T-helper 9 cell (primary cell): ENCODE measurements around the gene NINJ1.

Experiments
- DNase-seq: peaks from one replicate; pipeline ENCODE4 v3.0.0-alpha.2; 2020

NINJ1 gene

DNA sequence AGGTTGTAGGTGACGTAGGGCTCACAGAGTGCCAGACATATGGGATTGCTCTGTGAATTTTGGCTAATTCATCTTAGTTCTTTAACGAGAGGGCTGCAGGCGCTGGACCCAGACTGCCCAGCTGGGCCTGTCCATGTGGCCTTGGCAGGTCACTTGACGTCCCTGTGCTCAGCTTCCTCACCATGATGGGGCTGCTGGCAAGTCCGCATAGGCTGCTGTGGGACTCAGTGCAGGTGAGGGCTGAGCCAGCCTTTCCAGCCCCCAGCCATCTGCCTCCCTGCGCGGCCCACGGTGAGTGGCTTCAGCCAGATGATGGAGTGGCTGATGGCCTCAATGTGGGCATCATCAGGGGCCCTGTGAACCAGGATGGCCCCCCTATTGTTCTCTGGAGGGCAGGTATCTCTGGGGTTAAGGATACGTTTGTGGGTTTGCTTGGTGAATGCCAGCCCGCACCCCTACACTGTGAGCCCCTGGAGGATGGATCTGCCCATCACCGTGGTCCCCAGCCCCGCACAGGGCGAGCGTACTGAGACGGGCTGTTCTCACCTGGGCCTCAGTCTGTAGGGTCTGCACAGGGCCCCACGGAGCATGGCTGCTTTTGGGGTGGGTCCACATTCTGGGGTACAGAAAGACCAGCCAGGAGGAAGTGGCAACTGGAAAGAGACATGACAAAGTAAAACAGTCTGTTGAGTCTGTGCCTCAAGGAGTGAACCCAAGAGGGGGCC, 34.3 kb downstream of the NINJ1 start:
- no peak for DNase-seq

DNA sequence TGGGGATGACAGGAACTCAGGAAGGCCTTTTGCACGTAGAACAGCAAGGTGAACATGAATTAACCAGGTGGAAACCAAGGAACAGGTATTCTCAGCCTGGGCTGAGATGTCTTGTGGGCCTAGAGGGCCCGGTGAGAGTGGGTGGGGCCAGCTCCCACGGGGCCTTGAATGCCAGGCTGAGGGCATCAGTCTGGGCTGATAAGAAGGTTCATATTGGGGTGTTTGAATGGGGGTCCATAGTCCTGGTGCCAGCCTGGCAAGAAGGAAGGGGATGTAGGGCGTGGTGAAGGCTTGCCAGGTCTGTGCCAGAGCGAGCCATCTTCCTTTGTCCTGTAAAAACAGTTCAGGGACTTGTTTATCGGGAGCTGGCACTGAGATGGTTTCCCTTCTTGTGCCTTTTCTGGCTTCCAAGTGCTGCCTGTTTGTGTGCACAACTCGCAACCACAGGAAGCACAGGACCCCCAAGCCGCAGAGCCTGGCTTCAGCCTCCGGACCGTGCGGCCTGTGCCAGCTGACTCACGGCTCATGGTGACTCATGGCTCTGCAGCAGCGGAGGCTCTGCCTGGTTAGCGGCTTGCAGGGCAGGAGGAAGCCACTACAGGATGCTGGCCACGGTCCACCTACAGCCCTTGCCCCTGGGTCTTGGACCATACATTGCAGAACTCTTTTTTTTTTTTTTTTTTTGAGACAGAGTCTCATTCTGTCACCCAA, 35.7 kb downstream of the NINJ1 start:
- peak; percentile 38 for DNase-seq

DNA sequence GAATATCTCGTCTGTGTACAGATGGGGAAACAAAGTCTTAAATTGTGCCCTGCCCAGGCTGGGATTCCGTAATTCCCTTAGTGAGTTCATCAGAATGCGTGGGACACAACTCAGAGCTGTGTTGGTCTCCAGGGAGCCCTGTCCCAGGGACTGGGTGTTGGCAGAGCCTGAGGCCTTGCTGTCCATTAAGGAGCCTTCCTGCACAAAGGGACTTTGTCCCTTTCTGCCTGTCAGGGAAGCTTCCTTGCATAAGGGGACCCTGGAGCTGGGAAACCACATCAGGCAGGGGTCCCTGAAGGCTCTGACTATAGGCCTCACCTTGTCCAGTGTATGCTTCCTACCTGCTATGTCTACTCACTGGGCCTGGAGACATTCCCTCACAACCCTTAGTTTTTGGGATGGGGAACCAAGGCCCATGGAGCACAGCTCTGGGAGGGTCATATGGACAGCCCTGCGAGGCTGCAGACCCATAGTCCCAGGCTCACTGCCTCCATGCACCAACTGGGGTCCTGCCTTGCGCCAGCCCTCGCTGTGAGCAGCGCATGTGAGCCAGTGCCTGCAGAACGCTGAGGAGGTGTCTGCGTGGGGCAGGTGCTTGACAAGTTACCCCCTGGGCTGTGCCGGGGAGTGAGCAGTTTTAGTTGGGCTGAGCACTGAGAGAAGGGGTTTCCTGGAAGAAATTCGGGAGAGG, 36.4 kb downstream of the NINJ1 start:
- no peak for DNase-seq

DNA sequence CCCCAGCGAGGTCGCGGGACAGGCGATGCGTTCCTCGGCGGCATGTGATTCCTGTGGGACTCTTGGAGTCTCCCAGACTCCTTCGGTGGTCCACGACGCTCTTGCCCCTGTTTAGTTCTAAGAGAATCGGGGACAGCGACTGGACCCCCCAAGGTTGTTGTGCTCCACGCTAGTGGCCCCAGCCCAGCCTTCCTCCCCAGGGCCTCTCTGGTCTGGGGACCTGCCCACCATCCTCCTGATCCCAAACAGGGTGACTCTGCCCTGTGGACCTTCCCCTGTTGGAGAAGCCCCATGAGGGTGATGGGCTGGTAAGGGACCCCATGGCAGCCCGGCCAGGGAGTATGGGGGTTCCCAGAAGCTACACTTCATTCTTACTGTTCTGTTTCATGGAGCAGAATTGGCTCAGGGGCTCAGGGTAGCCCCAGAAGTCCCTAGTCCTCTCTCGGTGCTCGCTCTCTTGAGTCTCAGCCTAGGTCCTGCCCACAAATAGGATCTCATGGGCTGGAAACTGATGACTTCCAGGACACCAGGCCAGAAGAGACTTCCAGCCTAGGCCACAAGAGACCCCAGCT, 37.2 kb downstream of the NINJ1 start:
- no peak for DNase-seq

DNA sequence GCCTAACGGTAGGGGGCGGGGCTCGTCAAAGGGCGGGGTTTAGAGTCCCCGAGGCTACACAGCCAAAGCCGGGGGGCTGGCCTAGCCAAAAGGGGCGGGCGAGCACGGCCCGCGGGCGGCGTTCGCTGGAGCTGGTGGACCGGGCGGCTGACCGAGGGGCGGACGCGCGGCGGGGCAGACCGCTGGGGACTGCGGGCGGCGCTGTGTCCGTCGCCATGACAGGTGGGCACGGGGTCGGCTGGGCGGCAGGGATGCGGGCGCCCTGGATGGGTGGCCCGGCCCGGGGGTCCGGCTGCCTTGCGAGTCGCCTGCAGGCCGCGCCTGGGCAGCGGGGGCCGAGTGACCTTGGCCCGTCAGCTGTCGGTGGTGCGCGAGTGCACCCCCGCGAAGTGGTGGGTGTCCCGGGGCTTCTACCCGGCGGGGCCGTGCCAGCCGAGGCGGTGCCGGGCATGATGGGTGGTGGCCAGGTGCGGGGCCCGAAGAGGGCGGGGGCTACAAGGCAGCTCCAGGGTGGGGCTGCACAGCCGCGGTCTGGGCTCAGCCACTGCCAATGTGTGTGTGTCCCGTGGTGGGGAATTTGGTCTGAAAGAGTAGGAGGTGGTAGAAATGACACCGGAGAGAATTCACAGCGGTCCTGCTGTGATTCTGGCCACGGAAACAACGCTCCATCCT, 37.8 kb downstream of the NINJ1 start, which contains the start of gene CARD19:
Gene CARD19, plus strand, starts transcription at position 87 of the 672 bp plus-strand sequence. Its CDS starts 129 bp downstream, at position 216.
- peak; percentile 51 for DNase-seq

DNA sequence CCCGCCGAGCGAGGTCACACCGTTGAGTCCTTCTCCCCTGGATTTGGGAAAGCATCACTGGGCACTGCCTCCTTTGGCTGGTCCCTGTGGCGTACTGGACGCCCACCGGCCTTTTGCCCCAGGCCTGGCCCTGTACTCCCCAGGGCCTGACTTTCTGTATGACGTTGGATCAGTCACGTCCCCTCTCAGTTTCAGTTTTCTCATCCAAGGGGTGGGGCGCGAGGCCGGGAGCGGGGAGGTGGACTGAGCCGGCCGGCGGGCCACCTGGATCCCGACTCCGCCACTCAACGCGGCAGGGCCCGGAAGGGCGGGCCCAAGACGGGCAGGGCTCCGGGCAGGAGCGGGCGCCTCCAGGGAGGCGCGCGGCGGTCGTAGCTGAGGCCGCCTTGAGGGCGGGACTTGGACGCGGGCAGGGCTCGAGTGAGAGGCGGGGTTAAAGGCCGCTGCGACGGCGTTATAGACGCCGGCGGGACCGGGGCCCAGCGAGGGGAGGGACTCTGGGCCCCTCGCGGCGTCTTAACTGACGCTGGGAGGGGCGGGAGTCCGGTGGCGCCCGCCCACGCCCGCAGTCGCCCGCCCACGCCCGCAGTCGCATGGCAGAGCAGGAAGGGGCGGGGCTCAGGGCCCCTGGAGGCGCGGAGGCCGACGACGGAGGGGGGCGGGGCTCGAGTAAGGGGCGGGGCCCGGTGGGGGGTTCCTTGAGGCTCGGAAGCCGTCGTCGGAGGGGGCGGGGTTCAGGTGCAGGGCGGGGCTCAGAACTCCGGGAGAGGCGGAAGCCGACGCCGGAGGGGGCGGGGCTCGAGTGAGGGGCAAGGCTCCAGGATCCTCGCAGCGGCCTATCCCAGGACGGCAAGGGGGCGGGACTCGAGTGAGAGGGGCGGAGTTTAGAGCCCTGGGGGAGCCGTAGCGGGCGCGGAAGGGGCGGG, 38.6 kb downstream of the NINJ1 start:
- peak; percentile 100 for DNase-seq

DNA sequence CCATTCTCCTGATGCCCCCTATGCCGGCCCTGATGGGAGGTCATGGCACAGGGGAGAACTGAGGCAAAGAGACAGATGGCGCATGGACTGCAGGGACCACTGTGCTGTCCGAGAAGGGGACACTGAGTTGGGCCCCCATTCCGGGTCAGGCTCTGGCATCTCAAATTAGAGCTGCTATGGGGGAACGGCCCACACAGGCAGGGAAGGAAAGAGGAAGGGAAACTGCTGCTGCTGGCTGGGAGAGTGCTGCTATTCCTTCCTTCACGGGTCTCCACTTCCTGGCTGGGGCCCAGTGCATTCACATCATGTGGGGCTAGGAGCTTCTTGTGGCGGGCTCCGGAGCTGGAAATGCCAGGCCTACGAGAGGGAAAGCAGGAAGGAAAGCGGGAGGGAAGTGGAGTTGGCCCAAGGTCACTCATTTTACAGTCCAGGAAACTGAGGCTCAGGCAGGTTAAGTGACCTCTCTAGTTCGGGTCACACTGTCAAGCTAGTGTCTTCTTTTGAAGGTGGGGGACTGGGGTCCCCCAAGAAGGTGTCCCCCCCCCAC, 39.3 kb downstream of the NINJ1 start:
- no peak for DNase-seq

DNA sequence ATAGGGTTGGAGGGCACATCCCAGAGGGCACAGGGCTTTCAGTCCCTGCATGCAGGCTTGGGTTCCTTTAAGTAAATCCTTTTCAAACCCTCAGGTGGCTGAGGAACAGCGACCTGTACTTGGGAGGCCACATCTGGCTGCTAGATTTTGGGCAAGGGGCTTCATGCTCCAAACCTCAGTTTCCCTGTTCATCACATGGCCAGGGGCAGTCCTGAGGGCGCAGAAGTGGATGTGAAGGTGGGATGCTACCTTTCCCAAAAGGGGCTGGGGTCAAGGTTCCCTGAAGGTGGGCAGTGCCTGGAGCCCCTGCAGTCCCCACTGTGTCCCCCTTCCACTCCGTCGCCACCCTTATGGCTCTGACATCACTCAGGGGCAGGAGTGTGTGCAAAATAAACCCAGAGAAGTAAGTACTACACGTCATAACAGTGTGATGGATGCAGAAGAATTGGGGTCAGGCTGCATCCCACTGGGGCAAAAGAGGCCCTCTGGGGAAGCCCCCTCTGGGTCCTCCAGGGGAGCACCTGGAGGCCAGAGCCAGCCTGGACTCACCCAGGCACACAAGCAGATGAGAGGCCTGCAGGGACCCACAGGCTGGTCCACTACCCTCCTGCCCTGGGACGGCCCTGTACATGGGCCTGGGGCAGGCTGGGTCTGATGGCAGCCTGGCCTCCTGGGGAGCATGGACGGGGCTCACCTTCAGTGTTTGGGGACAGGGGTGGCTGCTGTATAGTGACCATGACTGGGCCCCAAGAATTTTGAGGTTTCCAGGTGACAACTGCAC, 40.0 kb downstream of the NINJ1 start:
- DNase-seq, result no peak

DNA sequence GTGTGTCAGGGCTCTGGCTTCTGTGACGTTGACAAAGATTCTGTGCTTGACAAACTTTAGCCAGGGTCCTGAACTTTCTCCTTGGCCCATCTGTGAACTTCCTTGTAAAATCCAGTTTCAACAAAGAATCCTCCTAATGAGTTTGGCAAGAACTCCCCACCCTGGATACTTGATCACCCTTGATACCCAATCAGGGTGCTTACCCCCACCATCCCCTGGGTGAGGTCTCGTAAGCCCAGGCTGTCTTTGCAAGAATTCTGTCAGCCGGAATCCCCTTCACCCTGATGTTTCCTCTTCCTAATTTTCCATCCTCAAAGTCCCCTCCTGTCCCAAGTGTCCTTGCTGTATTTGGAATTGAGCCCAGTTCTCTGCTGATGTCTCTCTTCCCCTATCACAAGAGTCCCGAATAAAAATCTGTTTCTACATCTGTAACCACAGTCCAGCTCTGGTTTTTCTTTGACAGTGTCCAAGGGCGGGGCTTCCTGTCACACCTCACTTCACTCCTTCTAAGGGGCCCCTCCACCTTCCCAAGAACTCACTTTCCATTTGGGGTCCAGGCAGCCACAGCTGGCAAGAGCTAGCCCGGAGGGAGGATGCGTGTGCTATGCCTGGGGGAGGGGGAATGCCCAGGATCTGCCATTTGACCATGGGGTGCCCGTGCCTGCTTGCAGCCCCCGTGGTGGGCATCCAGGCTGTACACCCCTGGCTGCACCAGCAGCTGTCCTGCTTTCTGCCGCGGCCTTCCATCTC, 40.7 kb downstream of the NINJ1 start:
- DNase-seq, result no peak

DNA sequence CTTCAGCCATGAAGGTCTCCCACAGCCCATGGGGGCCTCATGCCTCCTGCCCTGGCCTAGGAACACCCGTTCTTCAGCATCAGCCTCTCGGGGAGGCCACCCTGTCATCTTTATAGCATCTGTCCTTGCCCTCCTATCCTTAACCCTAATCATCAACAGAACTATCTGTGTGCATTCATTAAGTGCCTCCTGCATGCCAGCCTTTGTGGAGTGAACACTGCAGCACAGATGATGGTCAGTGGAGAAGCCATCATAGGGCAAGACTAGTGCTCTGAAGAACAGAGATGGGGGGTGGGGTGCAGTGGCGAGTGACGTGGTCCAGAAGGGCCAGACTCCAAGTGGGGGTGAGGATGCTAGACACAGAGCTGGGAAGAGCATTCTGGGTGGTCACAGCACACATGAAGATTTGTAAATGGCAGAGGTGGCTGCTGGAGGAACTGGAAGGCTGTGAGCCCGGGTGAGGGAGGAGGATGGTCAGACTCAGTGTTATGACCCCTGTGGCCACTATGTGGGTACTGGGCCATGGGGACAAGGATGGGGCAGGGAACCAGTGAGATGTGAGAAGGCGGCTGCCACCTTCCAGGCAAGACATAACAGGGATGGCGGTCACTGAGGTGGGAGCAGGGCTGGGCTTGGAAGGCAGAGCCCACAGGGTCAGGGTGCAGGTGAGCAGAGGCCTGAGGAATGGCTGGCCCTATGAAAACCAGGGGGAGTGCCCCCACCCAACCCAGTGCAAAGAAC, 41.6 kb downstream of the NINJ1 start:
- DNase-seq, result no peak

DNA sequence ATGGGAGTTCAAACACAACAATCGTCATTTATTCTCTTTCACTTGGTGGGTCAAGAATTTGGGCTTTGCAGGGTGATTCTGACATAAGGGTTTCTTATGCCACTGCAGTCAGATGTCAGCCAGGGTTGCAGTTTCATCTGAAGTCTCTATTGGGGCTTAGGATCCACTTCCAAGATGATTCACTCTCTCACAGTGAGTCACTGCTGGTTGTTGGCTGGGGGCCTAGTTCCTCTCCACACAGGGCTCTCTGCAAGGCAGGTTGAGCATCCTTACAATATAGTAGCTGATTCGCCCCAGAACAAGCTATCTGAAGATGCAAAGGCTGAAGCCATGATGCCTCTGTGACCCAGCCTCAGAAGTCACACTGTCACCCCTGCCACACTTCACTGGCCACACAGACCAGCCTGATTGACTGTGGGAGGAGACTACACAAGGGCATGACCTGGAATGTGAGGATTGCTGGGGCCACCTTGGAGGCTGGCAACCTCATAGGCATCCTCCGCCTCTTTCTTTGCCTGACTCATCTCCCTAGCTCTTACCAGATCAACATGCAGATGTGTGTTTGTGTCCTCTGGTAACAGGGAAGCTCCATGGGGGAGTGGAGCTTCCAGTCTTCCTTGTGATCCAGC, 42.5 kb downstream of the NINJ1 start:
- no peak for DNase-seq

DNA sequence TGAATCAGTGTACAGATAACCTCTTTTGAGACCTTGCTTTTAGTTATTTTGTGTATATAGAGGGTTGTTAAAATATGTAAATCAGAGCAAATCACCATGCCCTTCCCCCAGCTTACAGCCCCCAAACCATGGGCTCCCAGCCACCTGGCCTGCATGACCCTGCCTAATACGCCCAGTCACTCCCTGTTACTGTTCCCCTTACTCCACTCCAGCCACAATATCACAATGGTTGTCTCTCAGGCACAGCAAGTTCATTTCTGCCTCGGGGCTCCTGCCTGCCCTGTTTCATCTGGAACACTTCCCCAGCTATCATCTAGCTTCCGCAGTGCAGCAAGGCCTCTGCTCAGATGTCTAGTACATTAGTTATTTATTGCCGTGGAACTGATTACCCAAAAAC, 43.0 kb downstream of the NINJ1 start:
- no peak for DNase-seq

DNA sequence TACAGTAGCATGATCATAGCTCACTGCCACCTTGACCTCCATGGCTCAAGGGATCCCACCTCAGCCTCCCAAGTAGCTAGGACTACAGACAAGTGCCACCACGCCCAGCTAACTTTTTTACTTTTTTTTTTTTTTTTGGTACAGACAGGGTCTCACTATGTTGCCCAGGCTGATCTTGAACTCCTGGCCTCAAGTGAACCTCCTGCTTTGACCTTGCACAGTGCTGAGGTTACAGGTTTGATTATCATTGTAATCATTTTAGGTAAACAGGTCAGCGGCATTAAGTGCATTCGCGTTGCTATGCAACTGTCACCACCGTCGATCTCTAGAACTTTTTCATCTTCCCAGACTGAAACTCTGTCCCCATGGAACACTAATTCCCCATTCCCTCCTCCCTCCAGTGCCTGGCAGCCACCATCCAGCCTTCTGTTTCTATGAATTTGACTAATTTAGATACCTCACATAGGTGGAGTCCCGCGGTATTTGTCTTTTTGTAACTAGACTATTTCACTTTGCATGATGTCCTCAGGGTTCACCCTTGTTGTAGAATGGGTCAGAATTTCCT, 43.9 kb downstream of the NINJ1 start:
- DNase-seq, result no peak

DNA sequence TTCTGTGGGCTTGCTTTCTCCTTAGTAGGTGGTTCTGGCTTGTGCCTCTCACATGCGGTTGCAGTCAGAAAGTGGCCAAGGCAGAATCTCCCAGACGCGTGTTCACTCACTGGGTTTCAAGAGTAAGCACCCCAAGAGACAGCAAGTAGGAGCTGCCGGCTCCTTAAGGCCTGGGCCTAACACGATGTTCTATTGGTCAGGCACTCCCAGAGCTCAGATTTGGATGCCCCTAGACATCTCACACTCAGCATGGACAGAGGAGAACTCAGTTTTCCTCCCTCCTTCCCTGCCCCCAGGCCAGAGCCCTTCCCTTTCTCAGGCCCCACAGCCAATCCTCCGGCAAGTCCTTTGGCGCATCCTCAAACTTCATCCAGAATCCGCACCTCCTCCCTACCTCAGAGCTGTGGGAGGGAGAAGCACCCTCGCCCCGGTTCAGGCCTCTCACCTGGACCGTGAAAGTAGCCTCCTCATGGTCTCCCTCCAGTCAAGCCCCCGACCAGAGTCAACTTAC, 44.5 kb downstream of the NINJ1 start:
- no peak for DNase-seq

DNA sequence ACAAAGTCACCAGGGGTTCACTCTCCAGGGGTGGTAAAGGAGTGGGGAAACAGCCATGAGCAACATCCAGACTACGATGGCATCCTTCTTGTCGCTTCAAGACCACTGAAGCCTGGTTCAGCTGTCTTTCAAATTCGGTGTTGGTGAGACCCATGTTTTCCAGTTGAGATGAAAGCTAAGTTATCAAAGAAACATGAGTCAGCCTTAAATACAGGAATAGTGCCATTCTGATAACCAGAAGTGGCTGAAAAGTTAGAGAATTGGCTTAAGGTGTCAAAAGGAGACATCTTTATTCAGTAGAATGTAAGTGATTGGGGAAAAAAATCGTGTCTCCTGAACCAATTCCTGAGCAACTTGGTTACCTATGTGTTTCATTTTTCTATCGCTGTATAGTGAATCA, 45.0 kb downstream of the NINJ1 start:
- no peak for DNase-seq

DNA sequence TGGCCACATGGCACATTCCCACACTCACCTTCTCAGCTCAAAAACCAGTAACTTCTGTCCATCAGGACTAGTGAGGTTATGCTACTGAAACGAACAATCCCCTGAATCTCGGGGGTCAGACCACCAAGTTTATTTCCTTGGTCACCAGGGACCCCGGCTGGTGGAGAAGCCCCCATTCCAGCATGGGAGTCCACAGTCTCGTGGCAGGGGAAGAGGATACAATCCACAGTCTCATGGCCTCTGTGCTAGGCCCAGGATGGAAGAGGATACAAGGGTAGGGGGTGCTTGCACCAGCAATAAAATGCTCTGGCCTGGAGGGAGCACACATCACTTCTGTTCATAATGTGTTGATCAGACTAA, 45.4 kb downstream of the NINJ1 start:
- no peak for DNase-seq

DNA sequence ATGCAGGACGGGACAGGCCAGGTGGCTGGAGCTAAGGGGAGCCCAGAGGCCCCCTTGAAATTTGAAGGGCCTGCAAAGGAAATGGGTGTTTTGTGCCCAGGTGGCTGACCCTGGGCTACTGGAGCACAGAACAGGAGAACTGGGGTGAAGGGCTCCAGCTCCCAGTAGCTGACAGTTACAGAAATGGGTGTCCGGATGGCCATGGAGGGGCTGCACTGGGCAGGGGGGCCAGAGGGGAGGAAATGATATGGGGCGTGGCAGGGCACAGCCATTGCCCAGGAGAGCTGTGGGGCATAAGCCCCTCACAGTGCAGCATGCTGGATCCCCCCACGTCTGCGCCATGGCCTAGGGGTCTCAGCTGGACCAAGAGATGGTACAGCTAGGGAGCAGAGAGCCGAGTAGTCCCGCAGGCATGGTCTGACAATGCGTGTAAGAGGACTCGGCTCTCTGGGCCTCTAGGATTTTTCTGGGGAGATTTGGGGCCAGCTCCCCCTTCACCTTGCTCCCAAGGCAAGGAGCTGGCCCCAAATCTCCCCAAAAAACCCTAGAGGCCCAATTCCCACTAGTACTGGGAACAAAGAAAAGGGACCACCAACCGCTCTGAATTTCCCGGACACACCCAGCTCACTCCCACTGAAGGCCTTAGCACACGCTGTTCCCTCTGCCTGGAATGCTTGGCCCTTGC, 45.9 kb downstream of the NINJ1 start:
- DNase-seq, result no peak
